Epithelial cell of esophagus (primary cell): ENCODE measurements around the gene ADK.
"Not testable (repeated sequence)": the region's sequence is repeated elsewhere in the genome, so short reads cannot be mapped to it uniquely, and the experiment has no call there.

Experiments used
- DNase-seq: peaks from one replicate; pipeline ENCODE4 v3.0.0; 2010; ENCODE audit warnings: low read depth
- H3K4me3 ChIP-seq: 2 replicates; pipeline ENCODE4 v1.5.1; 2011; ENCODE audit warnings: mild to moderate bottlenecking, low read length, control low read depth
- TF ChIP-seq, protein P1 (sequence below): IDR thresholded peaks from 2 replicates; pipeline ENCODE4 v1.5.1; 2011; ENCODE audit warnings: low read depth, mild to moderate bottlenecking, low read length, control low read depth, inconsistent platforms; ENCODE audit not compliant: insufficient read depth; ENCODE audit errors: missing control alignments

ADK gene

GRCh38 chr10:74525885-74526284 is 374.9 kb downstream of the ADK start:
- no peak for DNase-seq
- H3K4me3 ChIP-seq = no peak overlapping the region
- TF ChIP-seq, protein P1, sequence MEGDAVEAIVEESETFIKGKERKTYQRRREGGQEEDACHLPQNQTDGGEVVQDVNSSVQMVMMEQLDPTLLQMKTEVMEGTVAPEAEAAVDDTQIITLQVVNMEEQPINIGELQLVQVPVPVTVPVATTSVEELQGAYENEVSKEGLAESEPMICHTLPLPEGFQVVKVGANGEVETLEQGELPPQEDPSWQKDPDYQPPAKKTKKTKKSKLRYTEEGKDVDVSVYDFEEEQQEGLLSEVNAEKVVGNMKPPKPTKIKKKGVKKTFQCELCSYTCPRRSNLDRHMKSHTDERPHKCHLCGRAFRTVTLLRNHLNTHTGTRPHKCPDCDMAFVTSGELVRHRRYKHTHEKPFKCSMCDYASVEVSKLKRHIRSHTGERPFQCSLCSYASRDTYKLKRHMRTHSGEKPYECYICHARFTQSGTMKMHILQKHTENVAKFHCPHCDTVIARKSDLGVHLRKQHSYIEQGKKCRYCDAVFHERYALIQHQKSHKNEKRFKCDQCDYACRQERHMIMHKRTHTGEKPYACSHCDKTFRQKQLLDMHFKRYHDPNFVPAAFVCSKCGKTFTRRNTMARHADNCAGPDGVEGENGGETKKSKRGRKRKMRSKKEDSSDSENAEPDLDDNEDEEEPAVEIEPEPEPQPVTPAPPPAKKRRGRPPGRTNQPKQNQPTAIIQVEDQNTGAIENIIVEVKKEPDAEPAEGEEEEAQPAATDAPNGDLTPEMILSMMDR = no peak

- DNase-seq, H3K4me3 ChIP-seq: not testable (repeated sequence)
Observed at GRCh38 chr10:74527611-74528010, 376.6 kb downstream of the ADK start.

- DNase-seq = peak; percentile 35
- TF ChIP-seq, protein P1 = no peak
- H3K4me3 ChIP-seq = no peak overlapping the region
Observed at GRCh38 chr10:74529205-74529604, 378.2 kb downstream of the ADK start.

DNA sequence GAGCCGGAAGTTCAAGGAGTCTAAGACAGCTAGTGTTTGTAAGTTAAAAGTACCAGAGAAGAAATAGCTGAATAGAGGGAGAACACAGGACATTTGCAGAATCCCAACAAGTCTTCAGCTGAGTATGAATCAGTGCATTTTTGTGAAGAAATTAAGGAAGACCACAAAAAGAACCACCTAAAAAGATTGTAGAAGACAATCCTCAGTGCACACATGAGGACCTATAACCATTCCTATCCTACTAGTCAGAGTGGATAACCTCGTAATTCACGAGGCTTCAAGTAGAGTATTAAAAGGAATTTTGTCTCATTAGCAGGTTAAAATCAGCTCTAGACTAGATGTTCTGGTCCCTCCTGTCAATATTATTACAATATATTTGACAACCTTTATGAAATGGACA is 380.0 kb downstream of the ADK start:
- TF ChIP-seq, protein P1 = no peak
- no peak for DNase-seq
- no peak overlapping the region for H3K4me3 ChIP-seq

DNA sequence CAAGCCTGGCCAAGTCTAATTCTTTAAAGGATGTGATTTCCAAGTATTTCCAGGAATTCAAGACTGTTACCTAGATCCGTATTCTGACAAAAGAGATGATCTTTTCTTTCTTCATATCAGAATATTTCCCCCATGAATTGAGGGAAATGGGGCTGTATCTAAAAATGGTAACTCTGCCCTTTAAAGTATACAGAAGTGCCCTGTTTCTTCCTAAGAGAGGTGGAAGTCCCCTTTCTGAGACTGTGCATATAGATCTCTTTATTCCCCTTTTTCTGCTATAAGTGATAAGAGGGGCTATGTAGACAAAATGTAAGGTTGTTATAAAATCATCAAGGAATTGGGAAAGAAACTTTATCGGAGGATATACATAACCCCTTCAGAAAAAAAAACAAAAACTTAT is 388.3 kb downstream of the ADK start:
- TF ChIP-seq, protein P1 = no peak
- H3K4me3 ChIP-seq = no peak overlapping the region
- DNase-seq = no peak

DNA sequence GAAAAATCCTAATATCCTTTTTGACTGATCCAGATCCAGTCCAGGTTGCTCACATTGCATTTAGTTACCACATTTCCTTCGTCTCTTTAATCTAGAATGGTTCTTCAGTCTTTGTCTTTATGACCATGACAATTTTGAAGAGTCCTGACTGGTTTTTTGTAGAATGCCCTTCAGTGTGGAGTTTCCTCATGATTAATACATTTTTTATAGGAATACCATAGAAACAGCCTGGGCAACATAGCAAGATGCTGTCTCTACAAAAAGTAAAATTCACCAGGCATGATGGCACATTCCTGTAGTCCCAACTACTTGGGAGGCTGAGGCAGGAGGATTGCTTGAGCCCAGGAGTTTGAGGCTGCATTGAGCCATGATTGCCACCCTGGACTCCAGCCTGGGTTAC is 390.4 kb downstream of the ADK start:
- no peak overlapping the region for H3K4me3 ChIP-seq
- no peak for DNase-seq
- TF ChIP-seq, protein P1 = no peak

DNA sequence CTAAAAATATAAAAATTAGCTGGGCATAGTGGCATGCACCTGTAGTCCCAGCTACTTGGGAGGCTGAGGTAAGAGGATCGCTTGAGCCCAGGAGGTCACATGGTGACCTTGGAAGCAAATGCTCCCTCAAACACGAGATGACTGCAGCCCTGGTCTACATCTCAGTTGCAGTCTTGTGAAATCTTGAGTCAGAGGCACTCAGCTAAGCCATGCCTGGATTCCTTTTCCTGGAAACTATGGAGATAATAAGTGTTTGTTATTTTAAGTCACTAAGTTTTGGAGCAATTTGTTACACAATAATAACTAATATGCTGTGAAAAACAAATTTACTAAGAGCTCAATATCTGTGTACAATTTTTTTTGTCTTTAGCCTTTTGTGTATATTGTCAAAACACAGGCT is 391.1 kb downstream of the ADK start:
- H3K4me3 ChIP-seq = no peak overlapping the region
- peak; percentile 68 for DNase-seq
- TF ChIP-seq, protein P1 = no peak

DNA sequence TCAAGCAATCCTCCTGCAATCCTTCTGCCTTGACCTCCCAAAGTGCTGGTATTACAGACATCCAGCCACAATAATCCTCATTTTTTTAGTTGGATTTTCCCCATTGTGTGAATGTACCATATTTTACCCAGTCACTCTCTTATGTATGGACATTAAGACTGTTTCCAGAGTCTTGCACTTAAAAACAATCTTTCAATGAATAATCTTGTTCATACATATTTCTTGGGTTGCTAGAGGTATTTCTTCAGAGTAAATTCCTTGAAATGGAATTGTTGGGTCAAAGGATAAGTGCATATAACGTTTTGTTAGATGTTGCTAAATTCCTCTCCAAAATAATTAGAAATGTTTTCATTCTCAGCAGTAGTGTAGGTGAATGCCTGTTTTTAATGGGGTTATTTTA is 392.3 kb downstream of the ADK start:
- TF ChIP-seq, protein P1 = no peak
- no peak overlapping the region for H3K4me3 ChIP-seq
- no peak for DNase-seq
